Measurements from ENCODE around the gene LYAR.

The LYAR gene

GRCh38 chr4:4288098-4288497 lies 1.9 kb downstream of the LYAR start:
- H3K9me2 ChIP-seq (replicated peaks; ENCODE audit: insufficient read depth, low read length), result no peaks in the 10 kb centered on the region
- H3K36me3 ChIP-seq (replicated peaks; ENCODE audit: insufficient read depth, low read length), result peaks cover 8% of the 10 kb centered on the region; the same call in 1 of the 2 replicates
- peaks cover 13% of the 10 kb centered on the region for H3F3A ChIP-seq (ENCODE audit: insufficient read depth, low read length)
- no peak overlapping the region for H3K4me3 ChIP-seq (ENCODE audit: low read length)
- H3K4me1 ChIP-seq (ENCODE audit: low read length), result peaks cover 10% of the 10 kb centered on the region; the same call in 1 of the 2 replicates
- H3K9me3 ChIP-seq (replicated peaks; ENCODE audit: insufficient read depth, low read length), result no peaks in the 10 kb centered on the region
- DNase-seq, result no peak
- no peak overlapping the region for H2AFZ ChIP-seq (ENCODE audit: low read length)
- no peaks in the 10 kb centered on the region for H3K27me3 ChIP-seq (replicated peaks; ENCODE audit: insufficient read depth, low read length)
- no peak overlapping the region for H3K27ac ChIP-seq (ENCODE audit: low read length)
- no peak overlapping the region for H3K9ac ChIP-seq (ENCODE audit: low read length)
- H3K4me2 ChIP-seq (ENCODE audit: low read depth, low read length), result no peak overlapping the region
- peaks cover 88% of the 10 kb centered on the region for H3K79me2 ChIP-seq (ENCODE audit: low read length)
- TF ChIP-seq EZH2phosphoT487 (IDR thresholded peaks at IDR 0.05; ENCODE audit: low read length), result no peak
- TF ChIP-seq CTCF (IDR thresholded peaks at IDR 0.05; ENCODE audit: low read length), result no peak
- no peak for TF ChIP-seq EZH2 (optimal IDR thresholded peaks at IDR 0.05; ENCODE audit: low read depth, low read length)
- H4K20me1 ChIP-seq (ENCODE audit: insufficient read depth, low read length), result no peaks in the 10 kb centered on the region

GRCh38 chr4:4284827-4285618 lies 4.9 kb downstream of the LYAR start:
- TF ChIP-seq EZH2 (optimal IDR thresholded peaks at IDR 0.05; ENCODE audit: low read depth, low read length), result no peak
- TF ChIP-seq EZH2phosphoT487 (IDR thresholded peaks at IDR 0.05; ENCODE audit: low read length), result no peak
- TF ChIP-seq CTCF (IDR thresholded peaks at IDR 0.05; ENCODE audit: low read length), result no peak
- Histone ChIP-seq H3K9me3 (replicated peaks; ENCODE audit: insufficient read depth, low read length) (no peaks in the 10 kb centered on the region), H3K4me1 (ENCODE audit: low read length) (0 out of 2 replicates have a peak, but pooled peaks cover 4% of the 10 kb centered on the region), H3K36me3 (replicated peaks; ENCODE audit: insufficient read depth, low read length) (peaks cover 16% of the 10 kb centered on the region; the same call in 1 of the 2 replicates), H3K9ac (ENCODE audit: low read length) (no peak overlapping the region), H3K27me3 (replicated peaks; ENCODE audit: insufficient read depth, low read length) (no peaks in the 10 kb centered on the region), H3K27ac (ENCODE audit: low read length) (no peak overlapping the region), H3K79me2 (ENCODE audit: low read length) (peaks cover 68% of the 10 kb centered on the region), H3K4me2 (ENCODE audit: low read depth, low read length) (no peak overlapping the region), H3F3A (ENCODE audit: insufficient read depth, low read length) (no peaks in the 10 kb centered on the region), H2AFZ (ENCODE audit: low read length) (no peak overlapping the region), H3K9me2 (replicated peaks; ENCODE audit: insufficient read depth, low read length) (no peaks in the 10 kb centered on the region), H3K4me3 (ENCODE audit: low read length) (no peak overlapping the region), H4K20me1 (ENCODE audit: insufficient read depth, low read length) (no peaks in the 10 kb centered on the region)
- DNase-seq, result no peak

GRCh38 chr4:4281787-4282186 lies 8.2 kb downstream of the LYAR start:
- no peak overlapping the region for H2AFZ ChIP-seq (ENCODE audit: low read length)
- H3K4me3 ChIP-seq (ENCODE audit: low read length), result no peak overlapping the region
- H3K4me1 ChIP-seq (ENCODE audit: low read length), result no peaks in the 10 kb centered on the region
- no peaks in the 10 kb centered on the region for H3K27me3 ChIP-seq (replicated peaks; ENCODE audit: insufficient read depth, low read length)
- H3K4me2 ChIP-seq (ENCODE audit: low read depth, low read length), result no peak overlapping the region
- H4K20me1 ChIP-seq (ENCODE audit: insufficient read depth, low read length), result no peaks in the 10 kb centered on the region
- peaks cover 19% of the 10 kb centered on the region; the same call in 1 of the 2 replicates for H3K36me3 ChIP-seq (replicated peaks; ENCODE audit: insufficient read depth, low read length)
- H3K9me3 ChIP-seq (replicated peaks; ENCODE audit: insufficient read depth, low read length), result no peaks in the 10 kb centered on the region
- no peak for TF ChIP-seq EZH2phosphoT487 (IDR thresholded peaks at IDR 0.05; ENCODE audit: low read length)
- no peak for TF ChIP-seq CTCF (IDR thresholded peaks at IDR 0.05; ENCODE audit: low read length)
- no peak for TF ChIP-seq EZH2 (optimal IDR thresholded peaks at IDR 0.05; ENCODE audit: low read depth, low read length)
- no peaks in the 10 kb centered on the region for H3F3A ChIP-seq (ENCODE audit: insufficient read depth, low read length)
- DNase-seq, result no peak
- peaks cover 37% of the 10 kb centered on the region for H3K79me2 ChIP-seq (ENCODE audit: low read length)
- no peaks in the 10 kb centered on the region for H3K9me2 ChIP-seq (replicated peaks; ENCODE audit: insufficient read depth, low read length)
- no peak overlapping the region for H3K27ac ChIP-seq (ENCODE audit: low read length)
- no peak overlapping the region for H3K9ac ChIP-seq (ENCODE audit: low read length)

Data from MM.1S (cell line).